IPS-NIHi7 (cell line): ENCODE measurements around the gene CCSER2.
"Not testable (repeated sequence)": the region's sequence is repeated elsewhere in the genome, so short reads cannot be mapped to it uniquely, and the experiment has no call there.

Experiments
- DNase-seq: peaks from one replicate; pipeline ENCODE4 v3.0.0; 2012; ENCODE audit warnings: mixed read lengths; ENCODE audit errors: extremely low spot score

CCSER2 gene

GRCh38 chr10:84344526-84344925 lies 16.1 kb downstream of the CCSER2 start:
- no peak for DNase-seq

GRCh38 chr10:84347575-84348002 lies 19.2 kb downstream of the CCSER2 start:
- DNase-seq: not testable (repeated sequence)

GRCh38 chr10:84348447-84348846 lies 20.1 kb downstream of the CCSER2 start:
- DNase-seq: no peak

- DNase-seq: no peak
Measured at GRCh38 chr10:84348860-84349259, 20.5 kb downstream of the CCSER2 start.

GRCh38 chr10:84352251-84352842 lies 24.0 kb downstream of the CCSER2 start:
- DNase-seq: peak; percentile 80

- DNase-seq: peak; percentile 13
Measured at GRCh38 chr10:84353052-84353803, 24.8 kb downstream of the CCSER2 start.

- no peak for DNase-seq
Measured at GRCh38 chr10:84354623-84355022, 26.2 kb downstream of the CCSER2 start.

GRCh38 chr10:84355106-84355505 lies 26.7 kb downstream of the CCSER2 start:
- no peak for DNase-seq

GRCh38 chr10:84356928-84357327 lies 28.5 kb downstream of the CCSER2 start:
- DNase-seq: no peak

- DNase-seq: no peak
Measured at GRCh38 chr10:84358743-84359142, 30.4 kb downstream of the CCSER2 start.

- peak; percentile 11 for DNase-seq
Measured at GRCh38 chr10:84360637-84361365, 32.4 kb downstream of the CCSER2 start.

GRCh38 chr10:84365335-84365881 lies 37.0 kb downstream of the CCSER2 start:
- no peak for DNase-seq

GRCh38 chr10:84366041-84366440 lies 37.7 kb downstream of the CCSER2 start:
- no peak for DNase-seq

- DNase-seq: no peak
Measured at GRCh38 chr10:84367256-84367655, 38.9 kb downstream of the CCSER2 start.

- DNase-seq: no peak
Measured at GRCh38 chr10:84368828-84369227, 40.4 kb downstream of the CCSER2 start.

- DNase-seq: no peak
Measured at GRCh38 chr10:84370283-84370682, 41.9 kb downstream of the CCSER2 start.

GRCh38 chr10:84371944-84372343 lies 43.6 kb downstream of the CCSER2 start:
- no peak for DNase-seq

GRCh38 chr10:84373000-84373399 lies 44.6 kb downstream of the CCSER2 start:
- DNase-seq: no peak

- DNase-seq: no peak
Measured at GRCh38 chr10:84374455-84374854, 46.1 kb downstream of the CCSER2 start.

GRCh38 chr10:84375011-84375410 lies 46.6 kb downstream of the CCSER2 start:
- peak; percentile 22 for DNase-seq

GRCh38 chr10:84375881-84376280 lies 47.5 kb downstream of the CCSER2 start:
- DNase-seq: no peak

GRCh38 chr10:84388148-84388547 lies 59.8 kb downstream of the CCSER2 start:
- no peak for DNase-seq
